HG03520 (cell line): ENCODE results near the gene EEF1AKMT2.
"Not testable (repeated sequence)": the region's sequence is repeated elsewhere in the genome, so short reads cannot be mapped to it uniquely, and the experiment has no call there.

Experiments
- ATAC-seq: cut with Tn5 transposase; IDR thresholded peaks from one replicate; pipeline ENCODE4 v1.9.1; 2021; ENCODE audit warnings: mild to moderate bottlenecking, moderate library complexity; ENCODE audit not compliant: unreplicated experiment

The EEF1AKMT2 gene

DNA sequence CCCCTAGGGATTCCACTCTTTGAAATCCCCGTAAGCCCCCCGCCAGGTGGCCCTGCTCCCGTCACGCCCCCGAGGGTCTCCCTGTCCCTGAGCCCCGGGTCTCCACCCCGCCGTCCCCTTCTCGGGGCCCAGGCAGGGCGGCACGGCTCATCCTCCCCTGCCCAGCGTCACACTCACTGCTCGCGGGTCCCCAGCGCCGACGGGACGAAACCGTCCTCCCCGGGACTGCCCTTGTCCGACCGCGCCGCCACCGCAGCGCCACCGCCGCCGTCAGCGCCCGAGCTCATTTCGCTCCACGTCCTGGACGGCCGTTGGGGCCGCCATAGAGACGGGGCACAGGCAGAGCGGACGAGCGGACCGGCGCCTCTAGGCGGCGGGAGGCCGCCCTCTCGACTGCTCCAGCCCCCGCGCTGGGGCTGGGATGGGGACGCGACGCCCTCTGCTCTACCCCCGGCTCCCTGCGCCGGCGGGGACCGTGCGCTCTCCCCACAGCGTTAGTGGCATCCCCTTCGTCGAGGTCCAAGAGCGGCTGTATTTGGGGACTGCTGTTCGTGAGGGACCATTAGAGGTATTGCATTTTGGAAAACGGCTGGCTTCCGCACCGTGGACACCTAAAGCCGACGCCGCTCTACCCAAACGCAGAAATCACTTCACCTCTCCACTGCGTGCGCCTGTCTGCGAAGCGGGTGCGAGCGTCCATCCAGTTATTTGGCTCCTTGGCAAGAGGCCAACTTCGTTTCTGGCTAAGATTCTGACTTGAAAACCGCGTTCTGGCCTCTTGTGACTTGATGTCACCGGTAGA lies at the start of gene EEF1AKMT2:
Gene EEF1AKMT2 (minus strand): TSS at position 341 of the 802 bp plus-strand sequence. CDS start 54 bp downstream, at position 287.
- peak; percentile 84 for ATAC-seq

DNA sequence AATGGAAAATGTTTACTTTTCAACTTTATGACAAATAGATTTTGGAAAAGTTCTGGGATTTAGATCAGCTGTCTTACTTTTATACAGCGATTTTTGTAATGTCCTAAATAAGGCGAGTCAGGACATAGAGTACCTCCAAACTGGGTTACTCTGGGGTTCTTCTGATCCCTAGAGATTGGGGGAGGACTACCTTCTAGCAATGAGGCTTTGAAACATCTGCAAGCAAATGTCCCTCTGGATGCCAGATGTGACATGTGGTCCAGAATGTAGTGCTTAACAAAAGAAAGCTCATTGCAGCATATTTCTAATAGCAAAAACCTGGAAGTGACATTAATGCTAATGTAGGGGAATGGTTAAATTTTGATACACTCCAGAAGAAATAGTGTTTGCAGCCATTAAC lies 46.0 kb upstream of the EEF1AKMT2 start:
- ATAC-seq = no peak

DNA sequence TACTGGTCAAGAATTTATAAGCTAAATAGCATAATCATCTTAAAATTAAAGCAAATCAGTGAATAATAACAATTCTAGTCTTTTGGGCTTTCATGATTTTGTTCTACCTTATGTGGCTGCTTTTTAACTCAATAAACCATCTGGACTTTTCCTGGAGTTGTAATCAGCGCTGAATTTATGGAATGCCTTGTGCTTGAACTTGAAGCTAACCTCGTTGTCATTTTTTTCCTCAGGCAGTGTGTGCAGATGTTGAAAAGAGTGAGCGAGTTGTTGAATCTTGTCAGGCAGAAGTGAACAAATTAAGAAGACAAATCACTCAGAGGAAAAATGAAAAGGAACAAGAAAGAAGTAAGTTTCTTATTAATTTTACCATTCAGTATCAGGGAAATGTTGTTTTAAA lies 39.4 kb upstream of the EEF1AKMT2 start:
- ATAC-seq = no peak

DNA sequence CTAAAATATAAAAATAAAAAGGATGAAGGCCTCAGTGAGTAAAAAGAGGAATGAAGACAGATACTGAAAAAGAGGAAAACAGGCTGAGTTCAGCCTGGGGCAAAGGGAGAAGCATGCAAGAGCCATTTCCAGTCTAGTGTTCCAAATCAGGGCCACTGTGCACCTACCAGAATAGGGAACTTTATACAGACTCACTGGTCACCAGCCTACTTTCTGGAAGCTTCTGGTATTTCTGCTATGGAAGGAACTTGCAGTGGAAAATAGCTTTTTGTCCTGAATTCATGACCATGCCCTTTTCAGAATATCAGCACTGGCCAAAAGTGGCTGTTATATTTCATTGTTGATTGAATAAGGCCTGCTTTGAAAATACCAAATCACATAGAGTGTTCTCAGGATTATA lies 38.8 kb upstream of the EEF1AKMT2 start:
- no peak for ATAC-seq

DNA sequence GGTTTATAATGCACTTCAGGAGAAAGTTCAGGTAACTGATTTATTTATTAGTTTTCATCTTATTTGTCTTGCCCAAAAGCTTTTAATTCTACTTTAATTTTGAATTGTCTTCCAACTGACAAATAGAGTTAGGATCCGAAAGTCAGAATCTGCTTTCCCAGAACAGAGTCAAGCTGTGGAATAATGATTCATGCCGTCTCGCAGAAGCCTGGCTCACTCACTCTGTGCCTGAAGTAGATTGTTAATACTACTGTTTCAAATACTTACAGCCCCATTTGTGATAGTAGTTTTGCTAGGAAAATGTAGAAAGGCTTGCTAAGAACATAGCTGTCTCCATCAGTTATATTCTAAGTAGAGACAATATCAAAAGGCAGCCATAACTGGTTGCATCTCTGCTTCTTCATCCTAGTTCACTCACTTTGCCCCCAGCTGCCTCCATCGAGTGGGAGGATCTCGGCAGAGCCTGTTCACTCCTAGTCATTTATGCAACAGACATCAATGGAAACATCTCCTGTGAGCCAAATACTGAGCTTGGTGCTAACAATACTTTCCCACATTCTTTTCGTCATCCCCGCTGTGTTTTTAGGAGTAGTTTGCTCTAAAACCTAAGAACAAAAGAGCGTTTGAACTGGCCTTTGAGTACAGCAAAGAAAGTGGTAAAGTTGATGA lies 37.9 kb upstream of the EEF1AKMT2 start:
- ATAC-seq = no peak

DNA sequence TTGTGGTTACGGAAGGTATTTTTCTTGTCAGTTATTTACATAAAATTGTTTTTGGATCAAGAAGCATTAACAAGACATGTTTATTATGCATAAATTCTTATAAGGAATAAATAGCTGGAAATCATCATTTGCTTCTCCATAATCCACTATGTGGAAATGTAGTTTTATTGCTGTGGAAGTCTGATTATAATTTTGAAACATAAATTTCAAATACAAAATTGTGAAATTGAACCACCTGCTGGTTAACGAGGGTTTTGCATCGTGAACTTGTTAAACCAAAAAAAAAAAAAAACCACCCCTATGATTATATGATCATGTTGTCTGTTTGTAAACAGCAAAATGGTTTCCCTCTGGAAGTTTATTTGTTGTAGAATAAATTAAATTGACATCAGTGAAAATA lies 35.8 kb upstream of the EEF1AKMT2 start:
- ATAC-seq = no peak

DNA sequence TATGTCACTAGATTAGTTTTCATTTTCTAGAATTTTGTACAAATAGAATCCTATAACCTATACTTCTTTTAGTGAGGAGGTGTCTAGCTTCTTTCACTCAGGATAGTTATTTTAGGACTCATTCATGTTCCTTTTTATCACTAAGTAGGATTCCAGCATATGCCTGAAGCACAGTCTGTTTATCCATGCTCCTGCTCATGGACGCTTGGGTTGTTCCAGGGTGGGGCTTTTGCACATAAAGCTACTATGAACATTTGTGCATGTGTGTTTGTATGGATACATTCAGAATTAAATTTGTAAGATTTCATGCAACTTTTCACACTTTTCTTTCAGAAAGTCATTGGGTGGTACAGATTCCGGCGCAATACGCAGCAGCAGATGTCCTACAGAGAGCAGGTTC lies 34.6 kb upstream of the EEF1AKMT2 start:
- no peak for ATAC-seq

DNA sequence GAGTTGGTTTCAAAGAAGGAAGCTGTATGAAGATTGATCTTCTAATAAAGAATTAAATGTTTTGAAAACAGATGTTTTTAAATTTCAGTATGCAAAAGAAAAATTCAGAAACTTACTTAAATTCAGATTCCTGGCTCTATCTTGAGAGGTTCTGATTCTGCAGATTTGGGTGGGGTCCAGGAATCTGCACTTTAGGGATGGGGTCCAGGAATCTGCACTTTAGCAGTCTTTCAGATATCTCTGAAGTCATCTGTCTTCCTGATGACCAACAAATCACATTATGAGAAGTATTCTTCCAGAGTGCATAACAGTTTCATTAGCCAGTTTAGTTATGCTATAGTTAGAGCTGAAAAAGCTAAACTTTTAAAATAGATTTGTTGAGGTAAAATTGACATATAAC lies 34.0 kb upstream of the EEF1AKMT2 start:
- no peak for ATAC-seq

DNA sequence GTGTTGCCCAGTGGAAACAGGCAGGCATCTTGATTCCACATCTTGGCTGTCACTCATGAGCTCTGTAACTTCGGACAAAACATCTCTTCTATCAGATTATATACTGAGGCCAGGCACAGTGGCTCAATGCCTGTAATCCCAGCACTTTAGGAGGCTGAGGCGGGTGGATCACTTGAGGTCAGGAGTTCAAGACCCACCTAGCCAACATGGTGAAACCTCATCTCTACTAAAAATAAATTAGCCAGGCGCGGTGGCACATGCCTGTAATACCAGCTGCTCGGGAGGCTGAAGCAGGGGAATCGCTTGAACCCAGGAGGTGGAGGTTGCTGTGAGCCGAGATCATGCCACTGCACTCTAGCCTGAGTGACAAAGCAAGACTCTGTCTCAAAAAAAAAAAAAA lies 33.2 kb upstream of the EEF1AKMT2 start:
- ATAC-seq = not testable (repeated sequence)

DNA sequence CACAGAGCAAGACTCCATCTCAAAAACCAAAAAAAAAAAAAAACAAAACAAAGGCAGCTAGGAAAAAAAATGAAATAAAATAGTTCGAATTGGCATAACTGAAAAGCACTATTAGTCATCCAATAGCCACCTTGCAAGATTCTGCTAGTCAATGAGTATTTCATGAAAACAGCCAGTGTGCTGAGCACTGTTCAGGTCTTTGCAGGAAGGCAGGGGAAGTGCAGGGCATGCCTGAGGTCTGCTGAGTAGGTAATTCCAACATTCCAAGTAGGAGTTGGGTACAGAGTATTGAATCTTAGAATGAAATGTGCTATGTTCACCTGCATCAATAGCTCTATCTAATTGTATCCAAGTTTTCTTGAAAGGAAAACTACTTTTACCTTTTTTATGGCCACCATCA lies 32.8 kb upstream of the EEF1AKMT2 start:
- no peak for ATAC-seq

DNA sequence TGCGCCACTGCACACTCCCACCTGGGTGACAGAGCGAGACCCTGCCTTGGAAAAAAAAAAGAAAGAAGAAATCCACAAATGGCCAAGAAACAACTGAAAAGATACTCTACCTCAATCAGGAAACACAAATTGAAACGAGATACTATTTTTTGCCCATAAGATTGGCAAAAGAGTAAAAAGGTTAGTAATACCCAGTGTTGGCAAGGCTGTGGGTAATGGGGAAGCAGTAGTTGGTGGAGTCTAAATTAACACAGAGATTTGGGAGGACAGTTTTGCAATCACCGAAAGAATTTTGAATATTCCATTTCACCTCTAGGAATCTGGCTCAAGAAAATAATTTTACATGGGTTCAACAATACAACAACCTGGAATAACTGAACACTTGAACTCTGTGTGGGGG lies 29.8 kb upstream of the EEF1AKMT2 start:
- ATAC-seq = no peak

DNA sequence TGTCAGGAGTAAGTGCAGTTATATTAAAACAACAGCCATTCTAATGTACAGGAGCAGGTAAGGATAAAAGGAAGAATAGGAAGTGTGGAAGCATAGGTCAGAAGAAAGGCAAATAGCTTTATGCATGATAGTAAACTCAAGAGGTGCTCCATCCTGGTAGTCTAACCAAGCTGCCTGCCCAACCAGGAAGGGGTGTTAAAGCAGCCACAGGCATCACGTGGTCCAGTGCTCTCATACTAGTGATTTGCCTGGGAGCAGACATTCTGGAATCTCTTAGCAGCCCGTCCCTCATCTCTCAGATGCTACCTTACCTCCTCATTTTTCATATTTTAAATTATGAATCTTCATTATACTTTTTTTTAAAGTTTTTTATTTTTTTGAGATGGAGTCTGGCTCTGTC lies 28.4 kb upstream of the EEF1AKMT2 start:
- no peak for ATAC-seq

DNA sequence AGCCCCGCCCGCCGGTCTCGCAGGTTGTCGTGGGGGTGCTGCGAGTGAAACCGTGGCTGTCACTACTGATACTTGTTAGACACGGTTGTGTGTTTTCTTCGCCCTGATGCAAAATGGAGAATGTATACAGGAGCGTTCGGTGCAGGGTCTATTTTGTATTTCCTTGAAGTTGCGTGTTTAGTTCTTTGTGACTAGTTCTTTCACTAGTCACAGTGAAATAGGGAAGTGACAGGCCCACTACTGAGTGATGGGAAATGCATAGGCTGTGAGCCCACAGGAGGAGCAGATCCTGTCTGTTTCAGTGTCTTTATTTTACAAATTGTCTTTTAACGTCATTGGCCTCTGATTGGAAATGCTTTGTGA lies 10.6 kb upstream of the EEF1AKMT2 start:
- peak; percentile 39 for ATAC-seq

DNA sequence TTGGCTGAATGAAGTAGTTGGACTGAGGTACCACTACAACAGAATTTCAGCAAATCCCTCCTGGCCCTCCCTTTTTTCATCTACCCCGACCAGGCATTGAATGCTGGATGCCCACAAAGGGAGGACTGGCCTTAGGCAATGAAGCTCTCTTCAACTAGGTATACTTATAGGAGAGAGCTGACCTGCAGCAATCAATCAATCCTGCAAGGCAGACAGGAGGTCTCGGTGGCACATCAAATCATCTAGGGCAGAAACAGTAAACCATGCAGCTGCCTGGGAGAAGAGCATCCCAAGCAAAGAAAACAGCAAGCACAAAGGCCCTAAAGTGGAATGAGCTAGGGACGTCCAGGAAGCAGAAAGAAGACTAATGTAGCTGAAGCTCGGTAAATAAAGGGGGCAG lies 7.5 kb upstream of the EEF1AKMT2 start:
- ATAC-seq = no peak

DNA sequence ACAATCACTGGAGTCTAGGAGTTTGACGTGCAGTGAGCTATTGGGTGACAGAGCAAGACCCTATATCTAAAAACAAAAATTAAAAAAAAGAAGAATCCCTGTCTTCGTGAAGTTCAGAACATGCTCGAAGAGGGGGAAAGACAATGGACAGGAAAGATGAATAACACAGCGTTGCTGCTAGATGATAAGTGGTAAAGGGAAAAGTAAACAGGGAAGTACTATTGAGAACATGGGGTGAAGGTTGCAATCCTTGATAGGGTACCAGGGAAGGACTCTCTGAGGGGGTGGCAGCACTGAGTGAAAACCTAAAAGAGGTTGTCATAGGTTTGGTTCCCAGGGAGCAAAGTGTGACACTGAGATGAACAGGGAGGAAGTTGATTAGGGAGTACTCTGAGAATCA lies 7.1 kb upstream of the EEF1AKMT2 start:
- no peak for ATAC-seq

DNA sequence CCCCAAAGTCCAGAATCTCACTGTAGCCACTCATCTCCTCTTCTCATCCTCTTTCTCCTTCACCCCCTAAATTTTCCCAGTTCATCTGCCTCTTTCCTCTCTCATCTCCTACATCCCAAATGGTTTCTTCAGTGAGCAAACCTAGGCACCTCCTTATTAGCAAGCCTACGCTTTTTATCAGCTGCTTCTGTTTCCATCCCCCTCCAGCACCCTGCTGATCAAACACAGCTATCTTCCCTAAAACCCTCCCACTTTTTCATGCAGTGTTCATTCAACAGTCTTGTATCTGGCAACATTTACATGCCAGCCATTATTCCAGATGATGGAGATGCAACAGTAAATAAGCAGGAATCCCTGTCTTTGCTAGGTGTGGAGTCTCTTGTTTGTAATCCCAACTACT lies 6.7 kb upstream of the EEF1AKMT2 start:
- ATAC-seq = no peak

DNA sequence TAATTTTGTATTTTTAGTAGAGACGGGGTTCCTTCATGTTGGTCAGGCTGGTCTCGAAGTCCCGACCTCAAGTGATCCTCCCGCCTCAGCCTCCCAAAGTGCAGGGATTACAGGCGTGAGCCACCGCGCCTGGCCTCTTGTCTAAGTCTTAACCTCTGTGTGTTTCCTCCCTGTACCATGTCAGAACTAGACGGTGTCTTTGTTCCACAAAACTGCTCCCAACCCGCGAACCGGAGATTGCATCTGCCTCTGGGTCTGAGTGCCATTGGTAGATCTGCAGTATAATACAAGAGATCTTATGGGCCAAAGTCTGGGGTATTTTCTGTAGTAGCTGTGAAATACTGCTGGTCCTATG lies 1.3 kb upstream of the EEF1AKMT2 start:
- no peak for ATAC-seq

DNA sequence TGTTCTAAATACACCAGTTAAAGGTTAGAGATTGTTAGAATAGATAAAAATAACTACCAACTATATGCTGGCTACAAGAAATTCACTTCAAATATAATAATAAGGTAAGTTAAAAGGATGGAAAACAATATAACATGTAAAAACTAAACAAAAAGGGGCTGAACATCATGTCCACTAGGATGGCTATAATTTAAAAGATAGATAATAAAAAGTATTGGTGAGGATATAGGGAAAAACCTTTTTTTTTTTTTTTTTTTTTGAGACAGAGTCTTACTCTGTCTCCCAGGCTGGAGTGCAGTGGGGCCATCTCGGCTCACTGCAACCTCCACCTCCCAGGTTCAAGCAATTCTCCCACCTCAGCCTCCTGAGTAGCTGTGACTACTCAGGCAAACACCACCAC lies 8.8 kb downstream of the EEF1AKMT2 start:
- ATAC-seq = not testable (repeated sequence)

DNA sequence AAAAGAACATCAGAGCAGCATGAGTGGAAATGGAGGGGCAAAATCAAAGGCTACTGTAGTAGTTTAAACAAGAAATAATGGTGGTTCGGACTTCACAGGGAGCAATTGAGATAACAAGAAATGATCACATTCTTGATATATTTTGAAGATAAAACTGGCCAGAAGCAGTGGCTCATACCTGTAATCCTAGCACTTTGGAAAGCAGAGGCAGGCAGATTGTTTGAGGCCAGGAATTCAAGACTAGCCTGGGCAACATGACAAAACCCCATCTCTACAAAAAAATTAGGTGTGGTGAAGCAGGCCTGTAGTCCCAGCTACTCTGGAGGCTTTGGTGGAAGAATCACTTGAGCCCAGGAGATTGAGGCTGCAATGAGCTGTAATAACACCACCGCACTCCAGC lies 22.9 kb downstream of the EEF1AKMT2 start:
- no peak for ATAC-seq

DNA sequence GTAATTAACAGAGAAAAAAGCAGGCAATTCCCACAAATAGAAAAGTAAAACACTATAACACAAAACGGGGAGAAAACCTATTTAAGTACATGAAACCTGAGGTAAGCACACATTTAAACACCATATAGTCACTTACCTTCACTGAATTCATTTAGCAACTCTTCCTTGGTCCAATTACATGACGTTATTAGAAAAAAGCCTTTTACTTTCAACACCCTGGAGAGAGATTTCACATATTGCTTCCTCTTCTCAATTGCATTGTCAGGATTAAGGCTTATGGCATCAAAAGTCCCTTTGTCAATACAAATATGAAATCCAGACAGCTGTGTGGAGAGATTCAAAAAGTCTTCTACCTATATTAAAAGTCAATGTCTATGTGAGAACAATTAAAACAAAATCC lies 26.4 kb downstream of the EEF1AKMT2 start:
- ATAC-seq = no peak

DNA sequence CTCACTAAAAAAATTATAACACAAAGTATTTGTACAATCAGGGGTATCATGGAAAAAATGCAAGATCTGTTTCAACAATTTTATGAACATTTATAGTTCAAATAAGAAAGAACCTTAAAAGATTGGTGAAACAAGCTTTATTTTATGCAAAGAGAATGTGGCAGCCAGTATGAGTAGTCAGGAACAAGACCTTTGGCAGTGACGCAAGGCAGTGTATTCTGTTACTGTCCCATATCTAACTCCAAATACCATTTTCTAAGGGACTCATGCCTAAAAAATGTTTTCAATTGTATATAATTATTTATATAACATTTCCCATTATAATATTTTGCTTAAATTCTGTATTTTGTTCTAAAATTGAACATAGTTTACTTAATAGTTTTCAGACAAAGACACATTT lies 28.4 kb downstream of the EEF1AKMT2 start:
- no peak for ATAC-seq

DNA sequence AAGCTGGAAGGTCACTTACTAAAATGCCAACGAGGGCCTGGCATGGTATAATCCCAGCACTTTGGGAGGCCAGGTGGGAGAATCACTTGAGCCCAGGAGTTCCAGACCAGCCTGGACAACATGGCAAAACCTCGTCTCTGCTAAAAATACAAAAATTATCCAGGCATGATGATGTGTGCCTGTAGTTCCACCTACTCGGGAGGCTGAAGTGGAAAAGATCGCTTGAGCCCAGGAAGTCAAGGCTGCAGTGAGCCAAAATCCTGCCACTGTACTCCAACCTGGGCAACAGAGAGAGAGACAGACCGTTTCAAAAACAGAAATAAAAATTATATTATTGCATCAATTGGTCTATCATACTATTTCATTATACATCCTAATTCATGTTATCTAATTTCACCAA lies 29.4 kb downstream of the EEF1AKMT2 start:
- no peak for ATAC-seq
